B cell (primary cell): Measurements from ENCODE around the gene CHD6.

Experiments used
- EZH2 ChIP-seq: IDR thresholded peaks from 2 replicates; pipeline ENCODE4 v1.6.1; 2012; ENCODE audit warnings: borderline replicate concordance, low read depth, mild to moderate bottlenecking, moderate library complexity, low read length; ENCODE audit not compliant: insufficient read depth, poor library complexity, severe bottlenecking
- TF ChIP-seq, protein P1 (sequence below): fragments of 200-600 bp; IDR thresholded peaks from one replicate; pipeline ENCODE4 v1.8.0; 2022; ENCODE audit warnings: antibody characterized with exemption, mild to moderate bottlenecking

DNA sequence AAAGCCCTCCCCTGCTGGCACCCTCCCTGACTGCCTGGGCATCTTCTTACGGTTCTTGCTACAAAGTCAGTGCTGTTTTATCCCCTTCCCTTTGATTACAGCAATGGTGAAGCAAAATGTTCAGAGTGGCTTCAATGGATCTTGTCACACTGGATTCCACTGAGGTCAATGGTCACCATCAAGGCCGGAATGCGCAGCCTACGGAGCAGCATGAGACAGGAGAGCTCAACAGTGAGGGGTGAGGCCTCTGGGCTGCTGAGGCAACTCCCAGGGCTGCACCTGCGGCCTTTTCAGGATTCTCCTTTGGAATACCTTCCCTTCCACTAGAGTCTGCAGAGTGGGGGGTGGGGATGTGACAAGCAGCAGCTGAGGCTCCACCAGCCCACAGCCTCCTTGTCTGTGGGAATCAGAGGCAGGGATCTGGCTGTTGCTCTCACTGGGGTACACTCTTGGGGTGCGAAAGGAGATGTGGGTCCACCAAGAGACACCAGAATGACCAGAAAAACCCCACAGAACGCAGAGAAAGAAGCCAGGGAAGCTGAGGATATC is 211.2 kb downstream of the CHD6 start:
- TF ChIP-seq EZH2: no peak
- TF ChIP-seq, protein P1, sequence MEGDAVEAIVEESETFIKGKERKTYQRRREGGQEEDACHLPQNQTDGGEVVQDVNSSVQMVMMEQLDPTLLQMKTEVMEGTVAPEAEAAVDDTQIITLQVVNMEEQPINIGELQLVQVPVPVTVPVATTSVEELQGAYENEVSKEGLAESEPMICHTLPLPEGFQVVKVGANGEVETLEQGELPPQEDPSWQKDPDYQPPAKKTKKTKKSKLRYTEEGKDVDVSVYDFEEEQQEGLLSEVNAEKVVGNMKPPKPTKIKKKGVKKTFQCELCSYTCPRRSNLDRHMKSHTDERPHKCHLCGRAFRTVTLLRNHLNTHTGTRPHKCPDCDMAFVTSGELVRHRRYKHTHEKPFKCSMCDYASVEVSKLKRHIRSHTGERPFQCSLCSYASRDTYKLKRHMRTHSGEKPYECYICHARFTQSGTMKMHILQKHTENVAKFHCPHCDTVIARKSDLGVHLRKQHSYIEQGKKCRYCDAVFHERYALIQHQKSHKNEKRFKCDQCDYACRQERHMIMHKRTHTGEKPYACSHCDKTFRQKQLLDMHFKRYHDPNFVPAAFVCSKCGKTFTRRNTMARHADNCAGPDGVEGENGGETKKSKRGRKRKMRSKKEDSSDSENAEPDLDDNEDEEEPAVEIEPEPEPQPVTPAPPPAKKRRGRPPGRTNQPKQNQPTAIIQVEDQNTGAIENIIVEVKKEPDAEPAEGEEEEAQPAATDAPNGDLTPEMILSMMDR: no peak
